NCI-H774 (cell line): Measurements from ENCODE around the gene PM20D2.

ENCODE experiments used
- DNase-seq: peaks from one replicate; lab custom pipeline; 2025; lab: John Stamatoyannopoulos, UW

PM20D2 gene

DNA sequence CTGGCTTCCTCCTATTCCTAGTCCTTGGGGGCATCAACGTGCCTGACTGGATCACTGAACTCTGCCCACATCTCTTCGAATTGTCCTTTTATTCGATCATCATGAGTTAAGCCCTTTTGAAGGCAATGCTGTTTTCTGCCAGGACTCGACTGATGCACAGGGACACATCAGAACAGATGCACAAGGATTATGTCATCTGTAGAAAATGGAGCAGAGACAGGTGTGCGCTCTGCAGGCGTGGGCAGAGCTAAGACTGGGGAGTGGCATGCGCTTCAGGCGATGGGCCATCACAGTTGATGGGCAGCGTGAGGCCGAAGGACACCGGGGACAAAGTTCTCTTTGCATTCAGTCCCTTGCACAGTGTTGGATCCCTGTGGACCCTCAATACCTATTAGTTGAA, 58.2 kb downstream of the PM20D2 start:
- DNase-seq: no peak

DNA sequence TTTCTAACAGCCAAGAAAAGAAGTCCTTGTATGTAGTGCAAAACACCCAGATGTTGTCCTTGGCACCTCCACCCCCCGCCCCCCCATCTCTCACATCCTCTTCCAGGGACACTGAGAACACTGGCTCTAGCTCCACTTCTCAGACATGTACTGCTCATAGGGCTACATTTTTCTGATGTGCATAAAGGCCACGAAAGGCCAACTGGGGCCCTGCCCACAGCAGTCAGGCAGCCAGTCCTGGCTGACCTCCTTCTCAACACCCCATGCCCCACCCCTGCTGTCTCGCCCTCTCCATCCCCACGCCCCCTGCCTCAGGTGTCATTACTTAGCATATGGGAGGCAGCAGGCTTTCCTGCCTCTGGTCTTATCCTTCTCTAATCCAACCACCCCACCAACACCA, 60.0 kb downstream of the PM20D2 start:
- DNase-seq: no peak

- no peak for DNase-seq
Observed at GRCh38 chr6:89208551-89208950, 62.7 kb downstream of the PM20D2 start.

GRCh38 chr6:89209457-89209856, 63.6 kb downstream of the PM20D2 start:
- no peak for DNase-seq

DNA sequence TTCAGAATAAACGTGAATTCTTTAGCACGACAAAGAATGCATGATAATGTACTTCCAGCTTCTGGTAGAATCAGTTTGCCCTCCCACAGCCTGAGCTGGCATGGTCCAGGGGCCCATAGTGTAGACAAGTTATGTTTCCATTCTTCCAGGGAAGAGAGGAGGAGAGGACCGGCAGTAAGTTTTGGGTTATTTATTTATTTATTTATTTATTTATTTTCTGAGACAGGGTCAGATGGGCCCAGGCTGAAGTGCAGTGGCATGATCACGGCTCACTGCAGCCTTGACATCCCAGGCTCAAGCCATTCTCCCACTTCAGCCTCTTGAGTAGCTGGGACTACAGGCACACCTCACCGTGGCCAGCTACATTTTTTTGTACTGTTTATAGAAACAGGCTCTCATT, 66.6 kb downstream of the PM20D2 start:
- no peak for DNase-seq

DNA sequence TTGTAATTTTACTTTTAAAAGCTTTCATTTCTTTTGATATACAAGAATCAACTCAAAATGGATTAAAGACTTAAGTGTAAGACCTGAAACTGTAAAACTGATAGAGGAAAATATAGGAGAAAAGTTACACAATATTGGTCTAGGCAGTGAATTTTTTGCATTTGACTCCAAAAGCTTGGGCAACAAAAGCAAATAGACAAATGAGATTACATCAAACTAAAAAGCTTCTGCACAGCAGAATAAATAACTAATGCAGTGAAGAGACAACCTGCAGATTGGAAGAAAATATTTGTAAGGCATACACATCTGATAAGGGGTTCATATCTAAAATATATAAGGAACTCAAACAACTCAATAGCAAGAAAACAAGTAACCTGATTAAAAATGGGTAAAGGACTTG, 68.3 kb downstream of the PM20D2 start:
- no peak for DNase-seq
